ENCODE measurements around the gene AAK1. TPM values are rescaled to one million over a fixed set of nuclear protein-coding genes. Genes with fewer than 3 reads are reported as not detected.

Gene AAK1
- total RNA-seq, 1 experiment from 2014 or later, result 35.6 TPM

GRCh38 chr2:69477627-69478026 is 165.9 kb downstream of the AAK1 start:
- TF ChIP-seq JUN (CRISPR knock-in tag; IDR thresholded peaks at IDR 0.05) (no peak), GABPB1 (CRISPR knock-in tag; IDR thresholded peaks at IDR 0.05) (no peak), MYBL2 (CRISPR knock-in tag; IDR thresholded peaks at IDR 0.05) (no peak), E2F5 (CRISPR knock-in tag; IDR thresholded peaks at IDR 0.05) (no peak), EMX1 (CRISPR knock-in tag; IDR thresholded peaks at IDR 0.05) (no peak), FOXJ3 (CRISPR knock-in tag; IDR thresholded peaks at IDR 0.05; ENCODE audit: borderline replicate concordance) (no peak), CREM (CRISPR knock-in tag; IDR thresholded peaks at IDR 0.05) (no peak), AFF4 (CRISPR knock-in tag; IDR thresholded peaks at IDR 0.05; ENCODE audit: borderline replicate concordance) (no peak), RELA (CRISPR knock-in tag; IDR thresholded peaks at IDR 0.05; ENCODE audit: borderline replicate concordance) (no peak), AR (CRISPR knock-in tag; IDR thresholded peaks at IDR 0.05) (no peak), PRDM15 (CRISPR knock-in tag; IDR thresholded peaks at IDR 0.05) (no peak)
- H3K36me3 Mint-ChIP-seq, result no peaks in the 10 kb centered on the region
- H3K4me3 Mint-ChIP-seq, result no peak overlapping the region
- no peak for ATAC-seq
- H3K4me1 Mint-ChIP-seq, result peaks cover 4% of the 10 kb centered on the region; the same call in 1 of the 2 replicates
- H3K9me3 Mint-ChIP-seq, result no peaks in the 10 kb centered on the region
- no peak for DNase-seq (ENCODE audit: low spot score)
- ChIA-PET CTCF (interaction anchor here (1.2 kb wide), 1 partner anchor 40 kb away, joined by 6 read pairs; the partner anchor contains the start of gene NFU1), POLR2A (no interaction called here)
- H3K27ac Mint-ChIP-seq, result no peak overlapping the region
- no peaks in the 10 kb centered on the region for H3K27me3 Mint-ChIP-seq (ENCODE audit: low read depth)

GRCh38 chr2:69474688-69475087 is 168.9 kb downstream of the AAK1 start:
- H3K9me3 Mint-ChIP-seq, result no peaks in the 10 kb centered on the region
- peaks cover 8% of the 10 kb centered on the region for H3K4me1 Mint-ChIP-seq
- no peak overlapping the region for H3K4me3 Mint-ChIP-seq
- ChIA-PET CTCF (no interaction called here), POLR2A (no interaction called here)
- no peak for ATAC-seq
- TF ChIP-seq CTCF (IDR thresholded peaks at IDR 0.05) (no peak), FOXJ3 (CRISPR knock-in tag; IDR thresholded peaks at IDR 0.05; ENCODE audit: borderline replicate concordance) (no peak), ZNF425 (CRISPR knock-in tag; conservative IDR thresholded peaks at IDR 0.05) (no peak)
- no peak for DNase-seq (ENCODE audit: low spot score)
- no peak overlapping the region for H3K27ac Mint-ChIP-seq
- H3K36me3 Mint-ChIP-seq, result no peaks in the 10 kb centered on the region
- H3K27me3 Mint-ChIP-seq (ENCODE audit: low read depth), result peaks cover 3% of the 10 kb centered on the region; the same call in 1 of the 2 replicates
